K562 (cell line): ENCODE results near the gene KCNH2. TPM values are rescaled to one million over a fixed set of nuclear protein-coding genes. Genes with fewer than 3 reads are reported as not detected.
A peak's percentile ranks its signal among the peaks of the same experiment; 100 is the strongest.

Experiments
- CBX5 ChIP-seq: IDR thresholded peaks from 2 replicates; pipeline ENCODE4 v1.6.1; 2014; ENCODE audit warnings: low read depth, borderline replicate concordance
- CC2D1A ChIP-seq: fragments of 450-650 bp; IDR thresholded peaks from 2 replicates; pipeline ENCODE4 v1.6.1; 2017; ENCODE audit warnings: mild to moderate bottlenecking
- CTBP1 ChIP-seq: fragments of 450-650 bp; IDR thresholded peaks from 2 replicates; pipeline ENCODE4 v1.6.1; 2016; ENCODE audit warnings: borderline replicate concordance
- DPF2 ChIP-seq: fragments of 450-650 bp; IDR thresholded peaks from 2 replicates; pipeline ENCODE4 v1.6.1; 2016
- GABPB1 ChIP-seq: sonication (generic); formaldehyde crosslinking; IDR thresholded peaks from 2 replicates; pipeline ENCODE4 v1.8.0; 2022; ENCODE audit warnings: mild to moderate bottlenecking, missing genetic modification reagents
- HMGXB4 ChIP-seq: sonication (generic); formaldehyde crosslinking; IDR thresholded peaks from 2 replicates; pipeline ENCODE4 v1.8.1; 2023; ENCODE audit warnings: mild to moderate bottlenecking, missing genetic modification reagents
- MECOM ChIP-seq: fragments of 250-450 bp; sonication (Bioruptor Pico); IDR thresholded peaks from 2 replicates; pipeline ENCODE4 v1.8.0; 2022; ENCODE audit warnings: inconsistent platforms
- MIER1 ChIP-seq: fragments of 450-650 bp; IDR thresholded peaks from 2 replicates; pipeline ENCODE4 v1.6.1; 2016; ENCODE audit warnings: antibody characterized with exemption, mild to moderate bottlenecking, low read depth
- MXI1 ChIP-seq: IDR thresholded peaks from 2 replicates; pipeline ENCODE4 v1.6.1; 2011; ENCODE audit warnings: low read depth, mild to moderate bottlenecking, improper control_type of control experiment, low read length
- NFE2 ChIP-seq: IDR thresholded peaks from 2 replicates; pipeline ENCODE4 v1.6.1; 2014; ENCODE audit warnings: antibody characterized with exemption, low read depth
- RAD21 ChIP-seq, 2 experiments: fragments of 250-450 bp in 1 of 2; fragments of 450-650 bp in 1 of 2; sonication (Bioruptor Pico) in 1 of 2; formaldehyde crosslinking in 1 of 2; IDR thresholded peaks in 1 of 2; conservative IDR thresholded peaks in 1 of 2; 2 replicates each; pipeline versions ENCODE4 v1.4.0 to v1.8.0; 2020 to 2022; ENCODE audit warnings: mild to moderate bottlenecking in 2 of 2, moderate library complexity in 1 of 2
- RBM25 ChIP-seq: fragments of 200-400 bp; formaldehyde crosslinking; IDR thresholded peaks from 2 replicates; pipeline ENCODE4 v1.6.1; 2018; ENCODE audit warnings: low read length, low read depth, moderate library complexity; ENCODE audit not compliant: severe bottlenecking
- RFX7 ChIP-seq: fragments of 250-450 bp; sonication (Bioruptor Pico); IDR thresholded peaks from 2 replicates; pipeline ENCODE4 v1.5.1; 2021; ENCODE audit warnings: mild to moderate bottlenecking
- SMARCA5 ChIP-seq: fragments of 450-650 bp; IDR thresholded peaks from 2 replicates; pipeline ENCODE4 v1.6.1; 2016
- TBP ChIP-seq: optimal IDR thresholded peaks from 2 replicates; pipeline ENCODE3; 2011; ENCODE audit warnings: low read depth, low read length, improper control_type of control experiment
- TFE3 ChIP-seq: fragments of 450-650 bp; formaldehyde crosslinking; IDR thresholded peaks from 2 replicates; pipeline ENCODE4 v1.4.0; 2020; ENCODE audit warnings: mild to moderate bottlenecking, mixed read lengths
- TRIM24 ChIP-seq, 2 experiments: fragments of 450-650 bp; IDR thresholded peaks; 2 replicates each; pipeline ENCODE4 v1.6.1; 2016
- XRCC4 ChIP-seq: IDR thresholded peaks from one replicate; pipeline ENCODE4 v1.6.1; 2011; ENCODE audit not compliant: insufficient read depth, insufficient read length; ENCODE audit errors: extremely low read depth
- ZNF263 ChIP-seq: sonication (generic); formaldehyde crosslinking; IDR thresholded peaks from 2 replicates; pipeline ENCODE4 v1.8.0; 2022; ENCODE audit warnings: mild to moderate bottlenecking, missing genetic modification reagents, borderline replicate concordance
- polyA plus RNA-seq, 8 experiments: library from polyadenylated mRNA; depleted of rRNA in 4 of 8; stranded (reverse) in 5 of 8; unstranded in 3 of 8; fragments of >200 nt; fragmentation: Nextera tagmentation in 2 of 8; fragmentation: Illumina TruSeq in 1 of 8; extraction: Ambion mirVana in 2 of 8; extraction: Trizol in 1 of 8; gene quantifications; 2 replicates each; pipeline versions ENCODE4 v1.2.1 to v1.2.3, GENCODE V29; 2011 to 2014; ENCODE audit warnings: inconsistent platforms in 1 of 8, missing spikeins in 1 of 8
- total RNA-seq, 7 experiments: library from RNA; depleted of rRNA in 6 of 7; stranded (reverse); fragments of >200 nt in 6 of 7; fragmentation: Illumina TruSeq in 2 of 7; extraction: Trizol in 2 of 7; gene quantifications; 2 replicates each; pipeline versions ENCODE4 v1.2.1 to v1.2.3, GENCODE V29; 2011 to 2021; ENCODE audit warnings: low replicate concordance in 1 of 7
- TF ChIP-seq, protein P1 (sequence below): fragments of 250-450 bp; sonication (Bioruptor Pico); IDR thresholded peaks from 2 replicates; pipeline ENCODE4 v1.5.0; 2020; ENCODE audit warnings: mild to moderate bottlenecking, borderline replicate concordance
- TF ChIP-seq, protein P2 (sequence below): fragments of 250-450 bp; sonication (Bioruptor Pico); IDR thresholded peaks from 2 replicates; pipeline ENCODE4 v1.5.0; 2020; ENCODE audit warnings: mild to moderate bottlenecking
- TF ChIP-seq, protein P3 (sequence below): fragments of 450-650 bp; IDR thresholded peaks from one replicate; pipeline ENCODE4 v1.6.1; 2018; ENCODE audit warnings: mild to moderate bottlenecking, moderate library complexity; ENCODE audit not compliant: partially characterized antibody

KCNH2 gene
- total and polyA plus RNA-seq, 9 of the 15 experiments (the other 6 are each of a cell fraction or from before 2014, with no cell fraction given), result 18.1 to 368 (median 218) TPM

GRCh38 chr7:150986099-150986512 lies 8.0 kb upstream of the KCNH2 start (continued):
- TF ChIP-seq, protein P1, sequence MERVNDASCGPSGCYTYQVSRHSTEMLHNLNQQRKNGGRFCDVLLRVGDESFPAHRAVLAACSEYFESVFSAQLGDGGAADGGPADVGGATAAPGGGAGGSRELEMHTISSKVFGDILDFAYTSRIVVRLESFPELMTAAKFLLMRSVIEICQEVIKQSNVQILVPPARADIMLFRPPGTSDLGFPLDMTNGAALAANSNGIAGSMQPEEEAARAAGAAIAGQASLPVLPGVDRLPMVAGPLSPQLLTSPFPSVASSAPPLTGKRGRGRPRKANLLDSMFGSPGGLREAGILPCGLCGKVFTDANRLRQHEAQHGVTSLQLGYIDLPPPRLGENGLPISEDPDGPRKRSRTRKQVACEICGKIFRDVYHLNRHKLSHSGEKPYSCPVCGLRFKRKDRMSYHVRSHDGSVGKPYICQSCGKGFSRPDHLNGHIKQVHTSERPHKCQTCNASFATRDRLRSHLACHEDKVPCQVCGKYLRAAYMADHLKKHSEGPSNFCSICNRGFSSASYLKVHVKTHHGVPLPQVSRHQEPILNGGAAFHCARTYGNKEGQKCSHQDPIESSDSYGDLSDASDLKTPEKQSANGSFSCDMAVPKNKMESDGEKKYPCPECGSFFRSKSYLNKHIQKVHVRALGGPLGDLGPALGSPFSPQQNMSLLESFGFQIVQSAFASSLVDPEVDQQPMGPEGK (CRISPR knock-in tag), result no peak
- peak; percentile 48; the same call in 1 of the 2 replicates for TF ChIP-seq CTBP1
- no peak for TF ChIP-seq DPF2
- TF ChIP-seq MECOM (CRISPR knock-in tag), result 0 out of 2 replicates have a peak, but pooled peaks have one; percentile 15
- TF ChIP-seq SMARCA5, result no peak
- no peak for TF ChIP-seq TFE3 (CRISPR knock-in tag)
- peak; percentile 83 for TF ChIP-seq MIER1
- peak; percentile 84 to 92 for TF ChIP-seq RAD21 (CRISPR knock-in tag; conservative IDR thresholded peaks at IDR 0.05 in 1 of 2, IDR thresholded peaks at IDR 0.05 in 1 of 2)
- TF ChIP-seq XRCC4, result no peak
- TF ChIP-seq TBP, result peak; percentile 31
- no peak for TF ChIP-seq TRIM24 (IDR thresholded peaks at IDR 0.05)
- 0 out of 2 replicates have a peak, but pooled peaks have one; percentile 32 for TF ChIP-seq MXI1
- TF ChIP-seq, protein P2, sequence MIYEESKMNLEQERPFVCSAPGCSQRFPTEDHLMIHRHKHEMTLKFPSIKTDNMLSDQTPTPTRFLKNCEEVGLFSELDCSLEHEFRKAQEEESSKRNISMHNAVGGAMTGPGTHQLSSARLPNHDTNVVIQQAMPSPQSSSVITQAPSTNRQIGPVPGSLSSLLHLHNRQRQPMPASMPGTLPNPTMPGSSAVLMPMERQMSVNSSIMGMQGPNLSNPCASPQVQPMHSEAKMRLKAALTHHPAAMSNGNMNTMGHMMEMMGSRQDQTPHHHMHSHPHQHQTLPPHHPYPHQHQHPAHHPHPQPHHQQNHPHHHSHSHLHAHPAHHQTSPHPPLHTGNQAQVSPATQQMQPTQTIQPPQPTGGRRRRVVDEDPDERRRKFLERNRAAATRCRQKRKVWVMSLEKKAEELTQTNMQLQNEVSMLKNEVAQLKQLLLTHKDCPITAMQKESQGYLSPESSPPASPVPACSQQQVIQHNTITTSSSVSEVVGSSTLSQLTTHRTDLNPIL (CRISPR knock-in tag), result no peak
- 0 out of 2 replicates have a peak, but pooled peaks have one; percentile 56 for TF ChIP-seq GABPB1 (CRISPR knock-in tag)
- no peak for TF ChIP-seq RBM25
- no peak for TF ChIP-seq ZNF263 (CRISPR knock-in tag)
- no peak for TF ChIP-seq RFX7 (CRISPR knock-in tag)
- TF ChIP-seq NFE2, result no peak
- TF ChIP-seq CC2D1A, result no peak
- TF ChIP-seq, protein P3, sequence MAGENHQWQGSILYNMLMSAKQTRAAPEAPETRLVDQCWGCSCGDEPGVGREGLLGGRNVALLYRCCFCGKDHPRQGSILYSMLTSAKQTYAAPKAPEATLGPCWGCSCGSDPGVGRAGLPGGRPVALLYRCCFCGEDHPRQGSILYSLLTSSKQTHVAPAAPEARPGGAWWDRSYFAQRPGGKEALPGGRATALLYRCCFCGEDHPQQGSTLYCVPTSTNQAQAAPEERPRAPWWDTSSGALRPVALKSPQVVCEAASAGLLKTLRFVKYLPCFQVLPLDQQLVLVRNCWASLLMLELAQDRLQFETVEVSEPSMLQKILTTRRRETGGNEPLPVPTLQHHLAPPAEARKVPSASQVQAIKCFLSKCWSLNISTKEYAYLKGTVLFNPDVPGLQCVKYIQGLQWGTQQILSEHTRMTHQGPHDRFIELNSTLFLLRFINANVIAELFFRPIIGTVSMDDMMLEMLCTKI, result no peak
- TF ChIP-seq HMGXB4 (CRISPR knock-in tag), result no peak
- TF ChIP-seq CBX5, result no peak
